HG02943 (cell line): ENCODE results near the gene TNS2.
"Not testable (repeated sequence)": the region's sequence is repeated elsewhere in the genome, so short reads cannot be mapped to it uniquely, and the experiment has no call there.

ENCODE experiments used
- ATAC-seq: cut with Tn5 transposase; IDR thresholded peaks from one replicate; pipeline ENCODE4 v1.9.1; 2021; ENCODE audit warnings: mild to moderate bottlenecking, low read depth, moderate library complexity; ENCODE audit not compliant: unreplicated experiment

The TNS2 gene

GRCh38 chr12:53093777-53094393 lies 44.0 kb downstream of the TNS2 start:
- no peak for ATAC-seq

GRCh38 chr12:53094394-53094787 lies 44.5 kb downstream of the TNS2 start:
- ATAC-seq: no peak

GRCh38 chr12:53094796-53095595 lies 45.1 kb downstream of the TNS2 start:
- not testable (repeated sequence) for ATAC-seq

GRCh38 chr12:53095596-53095895 lies 45.7 kb downstream of the TNS2 start:
- ATAC-seq: not testable (repeated sequence)

- no peak for ATAC-seq
Measured at GRCh38 chr12:53096089-53096741, 46.4 kb downstream of the TNS2 start.

GRCh38 chr12:53096759-53097158 lies 46.9 kb downstream of the TNS2 start:
- no peak for ATAC-seq

- ATAC-seq: no peak
Measured at GRCh38 chr12:53097207-53097563, 47.3 kb downstream of the TNS2 start.

GRCh38 chr12:53097564-53098353 lies 47.9 kb downstream of the TNS2 start, which contains the start of gene IGFBP6:
Gene IGFBP6 (plus strand): TSS chr12:53097667. CDS start chr12:53097718, 51 bp downstream.
- ATAC-seq: no peak

- no peak for ATAC-seq
Measured at GRCh38 chr12:53098354-53098981, 48.6 kb downstream of the TNS2 start.

GRCh38 chr12:53099071-53099882 lies 49.4 kb downstream of the TNS2 start:
- no peak for ATAC-seq

- ATAC-seq: no peak
Measured at GRCh38 chr12:53100466-53101151, 50.7 kb downstream of the TNS2 start.

GRCh38 chr12:53101266-53101665 lies 51.4 kb downstream of the TNS2 start:
- no peak for ATAC-seq

GRCh38 chr12:53101931-53102781 lies 52.3 kb downstream of the TNS2 start:
- no peak for ATAC-seq

- peak; percentile 59 for ATAC-seq
Measured at GRCh38 chr12:53102883-53103807, 53.3 kb downstream of the TNS2 start, which contains the start of gene SOAT2. Gene SOAT2 (plus strand): TSS chr12:53103486. CDS start chr12:53103578, 92 bp downstream.

GRCh38 chr12:53103860-53104305 lies 54.0 kb downstream of the TNS2 start:
- no peak for ATAC-seq

GRCh38 chr12:53105256-53105655 lies 55.4 kb downstream of the TNS2 start:
- no peak for ATAC-seq
